HepG2 (cell line): ENCODE measurements around the gene TSPYL2. TPM values are rescaled to one million over a fixed set of nuclear protein-coding genes. Genes with fewer than 3 reads are reported as not detected.
A peak's percentile ranks its signal among the peaks of the same experiment; 100 is the strongest.

Experiments used
- DMAP1 ChIP-seq: IDR thresholded peaks from 2 replicates; pipeline ENCODE4 v1.6.1; 2016
- MAZ ChIP-seq, 2 experiments: sonication (generic) in 1 of 2; formaldehyde crosslinking in 1 of 2; IDR thresholded peaks; 2 replicates each; pipeline versions ENCODE4 v1.5.0 to v1.6.1; 2012 to 2020; ENCODE audit warnings: low read depth in 2 of 2, mild to moderate bottlenecking in 2 of 2, borderline replicate concordance in 1 of 2, improper control_type of control experiment in 1 of 2, low read length in 1 of 2, missing genetic modification reagents in 1 of 2, moderate library complexity in 1 of 2
- RAD21 ChIP-seq: fragments of 450-650 bp; formaldehyde crosslinking; IDR thresholded peaks from 2 replicates; pipeline ENCODE4 v1.5.0; 2020; ENCODE audit warnings: mild to moderate bottlenecking
- RNF2 ChIP-seq: fragments of 450-650 bp; conservative IDR thresholded peaks from 2 replicates; pipeline ENCODE4 v1.6.1; 2016; ENCODE audit warnings: low read depth
- SAP130 ChIP-seq: IDR thresholded peaks from 2 replicates; pipeline ENCODE4 v1.6.1; 2016; ENCODE audit warnings: low read depth
- TBX3 ChIP-seq: fragments of 450-650 bp; IDR thresholded peaks from 2 replicates; pipeline ENCODE4 v1.6.1; 2017; ENCODE audit warnings: antibody characterized with exemption, mild to moderate bottlenecking, inconsistent platforms, borderline replicate concordance
- ZFX ChIP-seq: sonication (generic); formaldehyde crosslinking; IDR thresholded peaks from 2 replicates; pipeline ENCODE4 v1.4.0; 2020; ENCODE audit warnings: mild to moderate bottlenecking, low read depth, missing genetic modification reagents, moderate library complexity
- ZSCAN22 ChIP-seq: sonication (generic); formaldehyde crosslinking; IDR thresholded peaks from 2 replicates; pipeline ENCODE4 v1.4.0; 2020; ENCODE audit warnings: mild to moderate bottlenecking, missing genetic modification reagents
- polyA plus RNA-seq, 8 experiments: library from polyadenylated mRNA; depleted of rRNA in 3 of 8; stranded (reverse) in 7 of 8; unstranded in 1 of 8; fragments of >200 nt; fragmentation: Illumina TruSeq in 4 of 8; extraction: Trizol in 4 of 8; gene quantifications; 2 replicates each; pipeline versions ENCODE4 v1.2.1 to v1.2.3, GENCODE V29; 2011 to 2016; ENCODE audit warnings: low read depth in 4 of 8, missing spikeins in 1 of 8, mixed read lengths in 1 of 8; ENCODE audit not compliant: insufficient read depth in 1 of 8
- total RNA-seq, 5 experiments: library from RNA; depleted of rRNA; stranded (reverse); fragments of >200 nt; fragmentation: Illumina TruSeq; extraction: Trizol; gene quantifications; 2 replicates each; pipeline ENCODE4 v1.2.3, GENCODE V29; 2016; ENCODE audit warnings: low read depth in 1 of 5
- TF ChIP-seq, protein P1 (sequence below): fragments of 450-650 bp; IDR thresholded peaks from 2 replicates; pipeline ENCODE4 v1.6.1; 2016
- TF ChIP-seq, protein P2 (sequence below): sonication (generic); formaldehyde crosslinking; IDR thresholded peaks from 2 replicates; pipeline ENCODE4 v1.5.1; 2020; ENCODE audit warnings: mild to moderate bottlenecking, missing genetic modification reagents, moderate library complexity

The TSPYL2 gene
- total and polyA plus RNA-seq, 2 of the 13 experiments (the other 11 are each of a cell fraction or from before 2014, with no cell fraction given): 10.1 to 15.5 TPM

DNA sequence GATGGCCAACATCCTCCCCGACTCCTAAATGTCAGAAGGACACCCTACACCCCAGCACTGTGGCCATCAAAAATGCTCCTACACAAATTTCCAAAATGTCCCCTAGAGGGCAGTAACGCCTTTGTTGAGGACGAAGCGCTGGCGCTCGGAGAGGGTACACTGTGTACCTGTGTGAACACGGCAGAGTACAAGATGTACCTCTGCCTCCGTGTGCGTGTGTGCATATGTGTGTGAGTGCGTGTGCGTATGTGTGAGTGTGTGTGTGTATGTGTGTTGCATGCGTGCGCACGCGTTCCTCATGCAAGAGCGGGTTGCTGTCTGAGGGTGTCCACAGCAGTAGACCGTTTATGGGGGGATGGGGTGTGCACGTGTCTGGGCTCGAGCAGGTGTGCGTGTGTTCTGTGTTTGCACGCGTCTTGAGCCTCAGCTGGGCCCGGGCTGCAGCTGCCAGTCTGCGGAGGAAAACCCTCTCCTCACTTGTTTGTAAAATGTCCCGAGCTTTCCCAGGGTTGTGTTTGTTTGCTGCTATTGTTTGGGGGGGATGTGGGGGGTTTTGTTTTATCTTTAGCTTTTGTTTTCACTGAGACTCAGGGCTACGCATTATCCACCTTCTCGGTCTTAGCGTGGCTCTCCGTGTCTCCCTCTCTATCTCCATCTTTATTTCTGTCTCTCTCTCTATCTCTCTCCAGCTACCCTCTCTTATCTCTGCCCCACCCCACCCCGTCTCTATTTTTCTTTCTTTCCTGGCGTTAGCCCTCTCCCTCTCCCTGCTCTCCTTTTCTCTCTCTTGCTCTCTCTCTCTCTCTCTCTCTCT, 10.4 kb upstream of the TSPYL2 start (continued):
- TF ChIP-seq RAD21 (CRISPR knock-in tag) (peak; percentile 63), DMAP1 (CRISPR knock-in tag) (0 out of 2 replicates have a peak, but pooled peaks have one; percentile 28), ZSCAN22 (no peak), RNF2 (no peak), ZFX (CRISPR knock-in tag) (0 out of 2 replicates have a peak, but pooled peaks have one; percentile 14), MAZ (IDR thresholded peaks at IDR 0.05; ENCODE audit: borderline replicate concordance, low read depth, low read length) (no peak), MAZ (CRISPR knock-in tag; IDR thresholded peaks at IDR 0.05; ENCODE audit: low read depth) (no peak), SAP130 (CRISPR knock-in tag) (peak; percentile 36), TBX3 (no peak)
- TF ChIP-seq, protein P1, sequence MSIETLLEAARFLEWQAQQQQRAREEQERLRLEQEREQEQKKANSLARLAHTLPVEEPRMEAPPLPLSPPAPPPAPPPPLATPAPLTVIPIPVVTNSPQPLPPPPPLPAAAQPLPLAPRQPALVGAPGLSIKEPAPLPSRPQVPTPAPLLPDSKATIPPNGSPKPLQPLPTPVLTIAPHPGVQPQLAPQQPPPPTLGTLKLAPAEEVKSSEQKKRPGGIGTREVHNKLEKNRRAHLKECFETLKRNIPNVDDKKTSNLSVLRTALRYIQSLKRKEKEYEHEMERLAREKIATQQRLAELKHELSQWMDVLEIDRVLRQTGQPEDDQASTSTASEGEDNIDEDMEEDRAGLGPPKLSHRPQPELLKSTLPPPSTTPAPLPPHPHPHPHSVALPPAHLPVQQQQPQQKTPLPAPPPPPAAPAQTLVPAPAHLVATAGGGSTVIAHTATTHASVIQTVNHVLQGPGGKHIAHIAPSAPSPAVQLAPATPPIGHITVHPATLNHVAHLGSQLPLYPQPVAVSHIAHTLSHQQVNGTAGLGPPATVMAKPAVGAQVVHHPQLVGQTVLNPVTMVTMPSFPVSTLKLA: peak; percentile 31; the same call in 1 of the 2 replicates
- TF ChIP-seq, protein P2, sequence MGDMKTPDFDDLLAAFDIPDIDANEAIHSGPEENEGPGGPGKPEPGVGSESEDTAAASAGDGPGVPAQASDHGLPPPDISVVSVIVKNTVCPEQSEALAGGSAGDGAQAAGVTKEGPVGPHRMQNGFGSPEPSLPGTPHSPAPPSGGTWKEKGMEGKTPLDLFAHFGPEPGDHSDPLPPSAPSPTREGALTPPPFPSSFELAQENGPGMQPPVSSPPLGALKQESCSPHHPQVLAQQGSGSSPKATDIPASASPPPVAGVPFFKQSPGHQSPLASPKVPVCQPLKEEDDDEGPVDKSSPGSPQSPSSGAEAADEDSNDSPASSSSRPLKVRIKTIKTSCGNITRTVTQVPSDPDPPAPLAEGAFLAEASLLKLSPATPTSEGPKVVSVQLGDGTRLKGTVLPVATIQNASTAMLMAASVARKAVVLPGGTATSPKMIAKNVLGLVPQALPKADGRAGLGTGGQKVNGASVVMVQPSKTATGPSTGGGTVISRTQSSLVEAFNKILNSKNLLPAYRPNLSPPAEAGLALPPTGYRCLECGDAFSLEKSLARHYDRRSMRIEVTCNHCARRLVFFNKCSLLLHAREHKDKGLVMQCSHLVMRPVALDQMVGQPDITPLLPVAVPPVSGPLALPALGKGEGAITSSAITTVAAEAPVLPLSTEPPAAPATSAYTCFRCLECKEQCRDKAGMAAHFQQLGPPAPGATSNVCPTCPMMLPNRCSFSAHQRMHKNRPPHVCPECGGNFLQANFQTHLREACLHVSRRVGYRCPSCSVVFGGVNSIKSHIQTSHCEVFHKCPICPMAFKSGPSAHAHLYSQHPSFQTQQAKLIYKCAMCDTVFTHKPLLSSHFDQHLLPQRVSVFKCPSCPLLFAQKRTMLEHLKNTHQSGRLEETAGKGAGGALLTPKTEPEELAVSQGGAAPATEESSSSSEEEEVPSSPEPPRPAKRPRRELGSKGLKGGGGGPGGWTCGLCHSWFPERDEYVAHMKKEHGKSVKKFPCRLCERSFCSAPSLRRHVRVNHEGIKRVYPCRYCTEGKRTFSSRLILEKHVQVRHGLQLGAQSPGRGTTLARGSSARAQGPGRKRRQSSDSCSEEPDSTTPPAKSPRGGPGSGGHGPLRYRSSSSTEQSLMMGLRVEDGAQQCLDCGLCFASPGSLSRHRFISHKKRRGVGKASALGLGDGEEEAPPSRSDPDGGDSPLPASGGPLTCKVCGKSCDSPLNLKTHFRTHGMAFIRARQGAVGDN (CRISPR knock-in tag): peak; percentile 57
